Osteocyte (in vitro differentiated cells): ENCODE data around the gene SMC6. TPM values are rescaled to one million over a fixed set of nuclear protein-coding genes. Genes with fewer than 3 reads are reported as not detected.

Source experiments
- DNase-seq: peaks from one replicate; pipeline ENCODE4 v3.0.0; 2021; ENCODE audit warnings: mixed read lengths; ENCODE audit not compliant: unreplicated experiment; ENCODE audit errors: extremely low spot score
- H3K27ac Mint-ChIP-seq: one replicate; pipeline ENCODE4 v1.8.0; 2021; ENCODE audit warnings: mild to moderate bottlenecking, mixed read lengths; ENCODE audit not compliant: unreplicated experiment
- H3K27me3 Mint-ChIP-seq: one replicate; pipeline ENCODE4 v1.8.0; 2021; ENCODE audit warnings: mixed read lengths; ENCODE audit not compliant: unreplicated experiment
- H3K36me3 Mint-ChIP-seq: one replicate; pipeline ENCODE4 v1.8.0; 2021; ENCODE audit warnings: mixed read lengths; ENCODE audit not compliant: unreplicated experiment
- H3K4me1 Mint-ChIP-seq: one replicate; pipeline ENCODE4 v1.8.0; 2021; ENCODE audit warnings: mixed read lengths; ENCODE audit not compliant: unreplicated experiment
- H3K4me3 Mint-ChIP-seq: one replicate; pipeline ENCODE4 v1.8.0; 2021; ENCODE audit warnings: mild to moderate bottlenecking, moderate library complexity, mixed read lengths; ENCODE audit not compliant: unreplicated experiment
- H3K9me3 Mint-ChIP-seq: one replicate; pipeline ENCODE4 v1.8.0; 2021; ENCODE audit warnings: mixed read lengths; ENCODE audit not compliant: unreplicated experiment
- total RNA-seq: library from RNA; stranded (reverse); gene quantifications from 2 replicates; pipeline ENCODE4 v1.2.1, GENCODE V29; 2021
- TF ChIP-seq, protein P1 (sequence below): fragments of 200-600 bp; sonication (generic); IDR thresholded peaks from 2 replicates; pipeline ENCODE4 v1.5.0; 2021; ENCODE audit warnings: antibody characterized with exemption, mild to moderate bottlenecking, moderate library complexity

SMC6 gene
- total RNA-seq, 1 donor from 2014 or later, result 21.3 TPM

DNA sequence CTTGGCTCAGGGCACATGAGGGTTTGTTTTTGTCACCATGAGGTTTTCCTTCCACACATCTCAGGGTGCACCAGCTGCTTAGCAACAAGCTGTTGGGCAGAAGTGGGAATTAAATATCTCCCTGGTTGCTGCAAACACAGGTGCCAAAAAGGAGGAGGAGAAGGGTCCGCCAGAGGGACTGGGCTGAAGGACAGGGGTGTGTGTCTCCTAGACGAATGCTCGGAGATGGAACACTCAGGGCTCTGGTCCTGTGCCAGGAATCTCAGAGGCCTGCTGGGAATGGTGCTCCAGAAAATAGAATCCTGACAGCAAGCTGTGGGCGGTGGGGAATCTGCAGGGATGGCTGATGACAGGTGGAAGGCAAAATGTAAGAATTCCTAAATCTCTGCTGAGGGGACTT lies 118.6 kb downstream of the SMC6 start:
- Mint-ChIP-seq H3K27me3 (peaks cover 6% of the 10 kb centered on the region), H3K9me3 (no peaks in the 10 kb centered on the region), H3K27ac (no peak overlapping the region), H3K4me3 (no peak overlapping the region), H3K4me1 (no peaks in the 10 kb centered on the region), H3K36me3 (no peaks in the 10 kb centered on the region)
- TF ChIP-seq, protein P1, sequence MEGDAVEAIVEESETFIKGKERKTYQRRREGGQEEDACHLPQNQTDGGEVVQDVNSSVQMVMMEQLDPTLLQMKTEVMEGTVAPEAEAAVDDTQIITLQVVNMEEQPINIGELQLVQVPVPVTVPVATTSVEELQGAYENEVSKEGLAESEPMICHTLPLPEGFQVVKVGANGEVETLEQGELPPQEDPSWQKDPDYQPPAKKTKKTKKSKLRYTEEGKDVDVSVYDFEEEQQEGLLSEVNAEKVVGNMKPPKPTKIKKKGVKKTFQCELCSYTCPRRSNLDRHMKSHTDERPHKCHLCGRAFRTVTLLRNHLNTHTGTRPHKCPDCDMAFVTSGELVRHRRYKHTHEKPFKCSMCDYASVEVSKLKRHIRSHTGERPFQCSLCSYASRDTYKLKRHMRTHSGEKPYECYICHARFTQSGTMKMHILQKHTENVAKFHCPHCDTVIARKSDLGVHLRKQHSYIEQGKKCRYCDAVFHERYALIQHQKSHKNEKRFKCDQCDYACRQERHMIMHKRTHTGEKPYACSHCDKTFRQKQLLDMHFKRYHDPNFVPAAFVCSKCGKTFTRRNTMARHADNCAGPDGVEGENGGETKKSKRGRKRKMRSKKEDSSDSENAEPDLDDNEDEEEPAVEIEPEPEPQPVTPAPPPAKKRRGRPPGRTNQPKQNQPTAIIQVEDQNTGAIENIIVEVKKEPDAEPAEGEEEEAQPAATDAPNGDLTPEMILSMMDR, result no peak
- DNase-seq, result no peak

DNA sequence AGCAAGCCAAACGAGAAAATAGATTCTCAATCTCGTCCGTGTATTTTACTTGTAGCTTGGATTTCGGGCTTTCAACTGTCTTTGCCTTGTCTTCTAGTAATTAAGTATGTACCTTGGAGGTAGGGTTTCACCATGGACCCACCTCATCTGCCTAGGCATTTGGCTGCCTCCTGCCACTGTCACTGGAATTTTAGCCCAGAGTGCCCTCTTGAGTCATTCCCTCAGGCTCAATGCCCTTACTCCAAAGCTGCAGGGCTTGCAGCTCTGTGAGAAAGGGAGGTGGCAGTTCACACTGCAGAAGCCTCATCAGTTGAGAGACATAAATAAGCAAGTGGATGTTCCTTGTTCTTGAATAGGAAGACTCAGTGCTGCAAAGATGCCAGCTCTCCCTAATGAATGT lies 123.5 kb downstream of the SMC6 start:
- TF ChIP-seq, protein P1, result no peak
- no peak for DNase-seq
- H3K4me3 Mint-ChIP-seq, result no peak overlapping the region
- H3K27ac Mint-ChIP-seq, result no peak overlapping the region
- H3K9me3 Mint-ChIP-seq, result no peaks in the 10 kb centered on the region
- no peaks in the 10 kb centered on the region for H3K36me3 Mint-ChIP-seq
- H3K27me3 Mint-ChIP-seq, result peaks cover 3% of the 10 kb centered on the region
- H3K4me1 Mint-ChIP-seq, result no peaks in the 10 kb centered on the region

DNA sequence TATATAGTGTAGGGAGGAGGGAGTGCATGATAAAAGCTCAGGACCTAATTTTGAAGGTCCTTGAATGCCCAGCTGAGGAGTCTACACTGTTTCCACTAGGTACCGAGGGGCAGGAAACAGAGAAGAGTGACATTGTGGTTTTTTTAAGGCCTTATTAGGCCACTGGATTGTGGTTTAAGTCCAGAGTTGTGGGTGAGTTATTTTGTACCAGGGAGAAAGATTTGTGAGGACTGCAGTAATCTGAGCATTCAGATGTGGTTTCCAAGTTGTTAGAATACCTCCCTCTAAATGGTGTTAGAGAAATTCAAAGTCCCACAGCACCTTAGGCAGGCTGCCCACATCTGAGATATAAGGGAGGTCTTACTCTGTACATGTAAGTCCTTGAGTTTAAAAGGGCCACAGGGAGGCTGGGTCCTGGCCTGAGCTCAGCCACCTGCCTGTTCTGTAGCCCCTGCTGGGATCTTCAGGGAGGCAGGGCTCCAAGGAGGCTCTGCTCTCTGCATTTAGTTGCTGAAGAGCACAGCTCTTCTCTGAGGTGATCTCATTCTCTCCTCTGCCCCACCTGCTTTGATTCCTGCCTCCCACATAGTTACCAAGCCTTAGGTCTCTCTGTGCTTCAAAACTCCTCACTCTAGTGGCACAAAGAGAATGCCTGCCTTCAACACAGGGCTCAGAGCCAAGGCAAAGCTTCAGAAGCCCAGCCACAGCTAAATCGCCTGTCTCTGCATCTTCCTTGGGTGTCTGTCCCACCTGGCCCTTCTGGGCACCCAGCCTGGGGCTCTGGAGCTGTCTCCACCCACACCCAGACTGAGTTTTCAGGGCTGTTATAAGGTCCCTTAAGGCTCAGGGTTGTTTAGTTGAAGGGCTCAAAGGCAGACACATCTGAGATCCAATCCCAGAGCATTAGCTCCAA lies 125.0 kb downstream of the SMC6 start:
- no peaks in the 10 kb centered on the region for H3K9me3 Mint-ChIP-seq
- no peak for DNase-seq
- TF ChIP-seq, protein P1, result no peak
- H3K36me3 Mint-ChIP-seq, result no peaks in the 10 kb centered on the region
- H3K4me1 Mint-ChIP-seq, result no peaks in the 10 kb centered on the region
- peaks cover 5% of the 10 kb centered on the region for H3K27me3 Mint-ChIP-seq
- H3K27ac Mint-ChIP-seq, result no peak overlapping the region
- no peak overlapping the region for H3K4me3 Mint-ChIP-seq

DNA sequence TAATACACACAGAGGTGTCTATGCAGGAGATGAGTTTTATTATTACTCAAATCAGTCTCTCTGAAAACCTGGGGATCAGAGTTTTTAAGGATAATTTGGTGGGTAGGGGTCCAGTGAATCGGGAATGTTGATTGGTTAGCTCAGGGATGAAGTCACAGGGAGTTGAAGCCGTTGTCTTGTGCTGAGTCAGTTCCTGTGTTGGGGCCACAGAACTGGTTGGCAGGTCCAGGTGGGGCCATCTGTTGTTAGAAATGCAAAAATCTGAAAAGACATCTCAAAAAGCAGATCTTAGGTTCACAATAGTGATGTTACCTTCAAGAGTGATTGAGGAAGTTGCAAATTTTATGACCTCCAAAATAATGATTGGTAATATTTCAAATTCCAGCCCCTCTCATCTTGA lies 126.2 kb downstream of the SMC6 start:
- Mint-ChIP-seq H3K9me3 (no peaks in the 10 kb centered on the region), H3K4me1 (no peaks in the 10 kb centered on the region), H3K27me3 (peaks cover 3% of the 10 kb centered on the region), H3K36me3 (no peaks in the 10 kb centered on the region), H3K27ac (no peak overlapping the region), H3K4me3 (no peak overlapping the region)
- no peak for DNase-seq
- TF ChIP-seq, protein P1, result no peak

DNA sequence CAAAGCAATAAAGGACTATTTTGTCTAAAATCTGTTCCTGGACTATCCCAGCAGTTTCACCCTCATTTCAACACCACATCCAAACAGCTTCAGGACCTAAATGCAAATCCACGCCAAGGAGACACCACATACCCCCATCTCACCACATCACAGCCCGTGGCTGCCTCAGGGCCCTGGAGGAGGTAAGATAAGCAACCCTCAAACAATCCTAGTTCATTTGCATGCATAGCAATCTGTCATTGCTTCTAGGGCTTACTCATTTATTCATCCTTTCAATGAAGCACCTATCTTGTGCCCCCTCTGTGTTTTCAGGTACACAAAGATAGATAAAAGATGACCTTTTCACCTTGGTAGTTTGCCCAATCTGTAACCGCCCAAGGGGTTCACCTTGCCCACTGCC lies 126.6 kb downstream of the SMC6 start:
- Mint-ChIP-seq H3K4me3 (no peak overlapping the region), H3K27ac (no peak overlapping the region), H3K36me3 (no peaks in the 10 kb centered on the region), H3K27me3 (peaks cover 3% of the 10 kb centered on the region), H3K9me3 (no peaks in the 10 kb centered on the region), H3K4me1 (no peaks in the 10 kb centered on the region)
- no peak for DNase-seq
- TF ChIP-seq, protein P1, result no peak
